Retinal pigment epithelial cell (primary cell): ENCODE measurements around the gene TRIO.

Experiments
- DNase-seq: peaks from one replicate; pipeline ENCODE4 v3.0.0-alpha.2; 2010; ENCODE audit warnings: low read depth
- H3K4me3 ChIP-seq: 2 replicates; pipeline ENCODE4 v1.5.1; 2011; ENCODE audit warnings: mild to moderate bottlenecking, low read length, control low read depth, moderate library complexity
- CTCF ChIP-seq: conservative IDR thresholded peaks from 2 replicates; pipeline ENCODE4 v1.5.1; 2011; ENCODE audit warnings: low read depth, low read length, control low read depth, inconsistent platforms

TRIO gene

GRCh38 chr5:14157493-14157782, 14.3 kb downstream of the TRIO start:
- no peak overlapping the region for H3K4me3 ChIP-seq
- no peak for TF ChIP-seq CTCF
- no peak for DNase-seq

- H3K4me3 ChIP-seq = no peak overlapping the region
- TF ChIP-seq CTCF = no peak
Measured at GRCh38 chr5:14158890-14159666, 15.9 kb downstream of the TRIO start.

GRCh38 chr5:14161825-14162556, 18.8 kb downstream of the TRIO start:
- no peak for DNase-seq
- no peak overlapping the region for H3K4me3 ChIP-seq
- no peak for TF ChIP-seq CTCF

More at GRCh38 chr5:14158890-14159666, 15.9 kb downstream of the TRIO start:
- DNase-seq = no peak

GRCh38 chr5:14164164-14165163, 21.3 kb downstream of the TRIO start:
- TF ChIP-seq CTCF = no peak
- no peak overlapping the region for H3K4me3 ChIP-seq
- no peak for DNase-seq

- TF ChIP-seq CTCF = no peak
- no peak overlapping the region for H3K4me3 ChIP-seq
- no peak for DNase-seq
Measured at GRCh38 chr5:14165375-14166106, 22.4 kb downstream of the TRIO start.

GRCh38 chr5:14166437-14166836, 23.3 kb downstream of the TRIO start:
- DNase-seq = no peak

More at GRCh38 chr5:14166437-14166836, 23.3 kb downstream of the TRIO start:
- no peak overlapping the region for H3K4me3 ChIP-seq
- no peak for TF ChIP-seq CTCF
